Inflammatory macrophage treated with lipopolysaccharide for 1 hour (primary cell): ENCODE data around the gene LCP1.
A peak's percentile ranks its signal among the peaks of the same experiment; 100 is the strongest.

ENCODE experiments used
- DNase-seq, 2 donors: peaks; one replicate each; pipeline ENCODE4 v3.0.0-alpha.2; 2020 to 2022

The LCP1 gene

DNA sequence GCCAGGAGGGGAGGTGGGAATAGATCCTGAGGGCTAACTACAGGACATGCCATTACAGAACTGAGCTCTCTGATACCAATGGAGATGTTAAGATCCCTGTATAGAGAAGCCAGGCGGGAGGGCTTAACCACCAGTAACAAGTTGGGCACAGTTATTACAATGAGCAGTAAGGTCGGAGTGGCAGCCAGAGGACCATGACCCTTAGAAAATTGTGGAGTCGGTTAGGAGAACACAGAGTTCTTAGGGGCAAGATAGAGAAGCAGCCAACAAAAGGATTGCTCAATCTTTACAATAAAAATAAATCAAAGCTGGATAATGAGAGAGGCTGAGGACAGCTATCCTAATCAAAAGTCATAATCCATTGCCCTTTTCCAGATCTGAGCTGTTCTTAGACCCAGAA, 87.5 kb downstream of the LCP1 start:
- no peak for DNase-seq

- DNase-seq = no peak
Measured at GRCh38 chr13:46088821-46089562, 93.0 kb downstream of the LCP1 start.

GRCh38 chr13:46087481-46087880, 94.5 kb downstream of the LCP1 start:
- DNase-seq = peak; percentile 54 to 67

DNA sequence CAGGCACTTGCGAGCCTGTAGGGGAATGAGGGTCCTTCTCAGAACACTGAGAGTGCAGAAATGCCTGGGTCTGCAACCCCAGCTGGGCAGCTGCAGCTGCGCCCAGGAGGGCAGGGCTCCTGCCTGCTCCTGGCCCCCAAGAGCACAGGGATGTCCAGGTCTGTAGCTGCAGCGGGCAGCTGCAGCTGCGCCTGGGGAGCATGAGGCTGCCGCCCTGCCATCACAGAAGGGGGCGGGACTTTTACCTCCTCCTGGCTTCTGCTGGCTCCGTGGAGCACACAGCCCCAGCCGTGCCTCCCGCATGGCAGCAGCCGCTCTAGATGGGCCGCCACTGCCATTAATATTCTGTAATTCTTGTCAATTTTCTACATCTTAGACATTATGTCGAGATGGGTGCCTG, 95.0 kb downstream of the LCP1 start:
- DNase-seq = no peak

GRCh38 chr13:46086421-46086922, 95.5 kb downstream of the LCP1 start:
- DNase-seq = no peak

DNA sequence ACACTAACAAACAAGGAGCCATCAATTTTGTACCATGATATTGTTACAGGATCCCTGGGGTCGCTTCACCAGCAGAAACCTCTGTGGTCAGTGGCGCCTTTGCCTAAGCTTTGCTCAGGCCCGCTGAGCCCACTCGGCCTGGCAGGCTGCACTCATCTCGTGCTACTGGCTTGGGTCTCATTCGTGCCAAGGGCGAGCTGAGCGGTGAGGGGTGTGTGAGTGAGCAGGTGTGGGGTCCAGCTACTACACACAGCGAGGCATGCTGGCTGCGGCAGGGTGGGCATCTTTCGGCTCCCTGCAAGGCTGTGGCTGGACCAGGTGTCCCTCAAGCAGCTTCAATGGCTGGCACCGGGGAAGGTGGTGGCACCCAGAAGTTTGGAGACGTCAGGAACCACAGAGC, 96.2 kb downstream of the LCP1 start:
- no peak for DNase-seq

GRCh38 chr13:46082324-46082723, 99.7 kb downstream of the LCP1 start:
- no peak for DNase-seq

DNA sequence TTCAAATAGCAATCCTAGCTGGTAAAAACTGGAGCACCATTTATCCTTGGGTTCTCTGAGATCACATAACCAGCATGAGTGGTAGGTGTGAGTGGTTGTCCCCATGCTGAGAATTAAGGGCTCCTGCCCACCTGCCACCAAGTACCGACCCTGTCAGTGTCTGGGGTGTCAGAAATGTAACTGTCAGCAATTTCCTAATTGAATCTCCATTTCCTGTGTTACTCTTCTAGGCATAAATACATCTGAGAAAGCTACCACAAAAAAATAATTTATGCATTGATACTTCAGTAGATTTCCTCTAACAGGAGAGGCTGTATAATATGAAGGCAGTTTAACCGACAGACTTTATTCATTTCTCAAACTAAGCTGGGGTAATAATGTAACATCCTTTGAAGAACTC, 102.2 kb downstream of the LCP1 start:
- no peak for DNase-seq

DNA sequence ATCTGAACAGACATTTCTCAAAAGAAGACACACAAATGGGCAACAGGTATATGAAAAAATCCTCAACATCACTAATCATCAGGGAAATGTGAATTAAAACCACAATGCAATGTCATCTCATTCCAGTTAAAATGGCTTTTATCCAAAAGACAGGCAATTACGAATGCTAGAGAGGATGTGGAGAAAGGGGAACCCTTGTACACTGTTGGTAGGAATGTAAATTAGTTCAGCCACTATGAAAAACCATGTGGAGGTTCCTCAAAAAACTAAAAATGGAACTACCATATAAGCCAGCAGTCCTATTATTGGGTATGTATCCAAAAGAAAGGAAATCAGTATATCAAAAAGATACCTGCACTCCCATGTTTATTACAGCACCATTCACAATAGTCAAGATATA, 104.7 kb downstream of the LCP1 start:
- DNase-seq = peak; percentile 47 to 59

DNA sequence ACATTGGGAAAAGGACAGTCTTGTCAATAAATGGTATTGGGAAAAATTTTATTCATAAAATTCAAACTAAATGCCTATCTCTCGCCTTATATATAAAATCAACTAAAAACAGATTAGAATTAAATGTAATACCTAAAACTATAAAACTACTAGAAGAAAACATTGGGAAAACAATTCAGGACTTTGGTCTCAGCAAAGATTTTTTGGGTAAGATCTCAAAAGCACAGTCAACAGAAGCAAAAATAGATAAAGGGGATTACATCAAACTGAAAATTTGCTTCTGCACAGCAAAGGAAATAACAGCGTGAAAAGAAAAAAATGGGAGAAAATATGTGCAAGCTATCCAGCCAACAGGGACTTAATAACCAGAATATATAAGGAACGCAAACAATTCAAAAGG, 105.2 kb downstream of the LCP1 start:
- DNase-seq = no peak
